IPS DF 19.7 (cell line): ENCODE results near the gene ACADL.

Source experiments
- DNase-seq: peaks from one replicate; pipeline ENCODE4 v3.0.0-alpha.2; 2013; ENCODE audit warnings: low read depth, low spot score

The ACADL gene

DNA sequence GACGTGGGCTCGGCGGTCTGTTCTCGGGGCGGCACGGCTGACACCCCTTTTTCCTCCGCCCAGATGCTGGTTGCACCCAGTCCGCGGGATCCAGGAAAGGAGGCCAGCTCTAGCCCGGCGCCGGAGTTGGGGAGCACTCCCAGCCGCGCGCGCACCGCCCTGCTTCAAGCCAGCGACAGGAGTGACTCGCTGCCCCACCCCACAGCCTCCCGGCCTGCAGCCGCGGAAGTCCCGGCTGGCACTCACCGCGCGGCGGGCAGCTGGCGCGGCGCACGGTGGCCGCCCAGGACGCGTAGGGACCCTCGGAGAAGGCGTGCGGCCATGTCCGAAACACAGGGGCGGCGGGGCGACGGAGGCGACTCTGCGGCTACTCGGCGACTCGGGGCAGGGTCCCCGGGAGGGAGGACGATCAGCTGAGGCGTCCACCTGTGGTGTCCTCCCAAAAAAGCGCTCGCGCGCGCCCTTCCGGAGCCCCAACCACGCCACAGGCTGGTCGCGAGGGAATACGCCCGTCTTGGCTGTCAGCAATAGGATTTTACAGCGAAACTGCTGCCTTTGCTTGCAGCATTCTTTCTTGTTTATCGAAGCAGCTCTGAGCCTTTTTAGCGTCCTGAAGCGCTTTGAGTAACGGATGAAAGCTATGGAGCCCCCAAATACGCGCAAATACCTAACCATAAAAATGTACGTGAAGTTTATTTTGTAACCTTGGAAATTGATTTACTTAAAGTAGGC lies at the start of gene ACADL:
Gene ACADL (minus strand): TSS at position 507 of the 732 bp plus-strand sequence. CDS start 184 bp downstream, at position 323.
- DNase-seq = no peak

DNA sequence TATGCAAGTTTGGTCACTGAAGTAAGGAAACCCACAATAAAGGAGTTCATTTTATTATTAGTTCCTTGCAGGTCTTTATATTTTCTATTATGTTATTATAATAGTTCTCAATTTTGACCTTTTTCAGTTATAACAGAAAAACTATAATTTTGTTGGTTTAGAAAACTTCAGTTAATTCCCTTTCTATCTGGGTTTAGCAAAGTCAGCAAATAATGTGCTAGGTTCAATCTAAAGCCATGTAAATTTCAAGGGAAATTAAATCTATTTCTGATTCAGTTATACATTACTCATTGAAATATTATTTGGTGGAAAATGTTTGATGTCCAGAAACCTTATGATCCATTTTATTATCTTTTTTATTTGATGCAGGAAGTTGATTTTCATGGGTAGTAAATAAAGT lies 46.1 kb upstream of the ACADL start:
- DNase-seq = no peak

DNA sequence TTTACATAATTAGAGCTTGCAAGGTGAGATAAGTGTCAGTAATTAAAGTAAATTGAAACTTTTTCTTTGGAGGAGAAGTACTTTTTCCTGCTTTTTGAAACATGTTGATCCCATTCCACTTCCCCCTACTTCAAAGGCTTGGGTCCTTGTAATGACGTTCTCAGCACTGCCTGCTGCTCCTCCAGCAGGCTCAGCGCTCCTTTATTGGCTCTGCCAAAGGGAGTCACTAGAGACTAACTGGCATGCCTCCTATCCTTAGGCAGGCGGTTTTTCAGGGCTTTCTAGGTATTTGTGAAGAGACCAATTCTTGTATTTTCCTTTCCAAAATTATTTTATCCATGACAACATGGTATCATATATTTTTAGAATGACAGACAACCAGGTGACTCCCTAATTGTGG lies 43.9 kb upstream of the ACADL start:
- no peak for DNase-seq

DNA sequence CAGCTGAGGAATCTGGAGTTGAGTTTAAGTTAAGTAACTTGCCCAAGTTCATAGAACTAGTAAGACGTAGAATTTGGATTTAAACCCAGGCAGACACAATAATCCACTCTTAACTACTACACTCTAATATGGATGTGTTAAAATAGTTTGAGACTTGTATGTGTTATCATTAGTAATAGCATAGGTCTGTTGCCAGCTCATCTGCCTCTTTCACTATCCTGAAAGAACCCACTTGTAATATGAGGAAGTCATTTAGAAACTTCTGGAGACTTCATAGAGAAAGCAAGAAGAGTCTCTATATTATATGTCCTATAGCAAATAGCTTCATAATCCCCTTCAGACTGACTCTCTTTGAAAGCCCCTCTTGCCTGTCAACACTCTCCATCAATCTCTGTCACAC lies 43.0 kb upstream of the ACADL start:
- DNase-seq = no peak

DNA sequence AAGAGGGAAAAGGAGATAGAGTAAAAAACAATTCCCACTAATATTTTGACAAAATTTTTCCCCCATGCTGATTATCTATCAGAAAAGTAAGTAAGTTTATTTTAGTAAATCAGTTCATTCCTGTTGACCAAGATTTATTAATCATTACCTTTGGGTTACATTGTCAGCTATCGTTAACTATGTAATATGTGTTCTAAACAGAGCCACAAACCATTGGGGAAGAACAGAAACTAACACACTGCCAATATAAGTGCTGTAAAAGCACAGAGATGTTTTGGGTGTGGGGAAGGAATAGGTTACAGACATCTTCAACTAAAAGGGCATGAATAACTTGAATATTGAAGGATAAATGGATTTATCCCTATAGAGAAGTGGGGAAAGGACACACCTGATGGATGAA lies 42.5 kb upstream of the ACADL start:
- DNase-seq = no peak

DNA sequence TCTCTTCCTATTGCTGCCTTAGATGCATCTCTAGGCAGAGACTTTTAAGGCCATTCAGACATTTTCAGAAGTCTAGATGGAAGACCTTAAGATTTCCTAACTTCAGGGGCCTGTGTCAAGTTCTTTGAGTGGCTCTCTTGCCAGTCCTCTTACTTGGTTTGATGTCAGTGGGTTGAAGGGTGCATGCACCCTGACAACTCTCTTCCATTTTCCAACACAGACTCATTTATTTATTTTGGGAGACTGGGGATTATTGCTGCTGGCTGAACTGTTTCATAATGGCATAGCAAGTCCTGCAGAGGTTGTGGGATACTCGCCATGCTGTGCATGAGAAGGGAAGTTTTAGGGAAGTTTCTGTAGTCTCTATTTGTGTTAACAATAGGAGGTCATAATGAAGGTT lies 39.0 kb upstream of the ACADL start:
- DNase-seq = no peak

DNA sequence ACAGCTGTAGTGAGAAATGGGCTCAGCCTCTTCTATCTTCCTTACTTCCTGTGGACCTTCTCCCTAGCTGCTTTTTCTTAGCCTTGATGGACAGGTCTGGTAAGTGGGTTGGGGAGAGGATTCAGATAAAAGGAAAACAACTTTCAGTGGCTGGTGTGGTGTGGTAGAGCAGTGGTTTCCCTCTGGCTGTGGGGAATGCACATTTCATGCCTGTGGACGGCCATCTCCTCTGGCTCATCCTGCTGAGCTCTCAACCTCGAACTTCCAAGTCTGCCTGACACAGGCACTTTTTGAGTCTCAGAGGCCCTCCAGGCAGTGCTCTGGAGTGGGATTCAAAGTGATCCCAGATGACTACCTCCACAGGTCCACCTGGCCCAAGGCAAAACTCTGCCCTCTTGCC lies 38.6 kb upstream of the ACADL start:
- no peak for DNase-seq

DNA sequence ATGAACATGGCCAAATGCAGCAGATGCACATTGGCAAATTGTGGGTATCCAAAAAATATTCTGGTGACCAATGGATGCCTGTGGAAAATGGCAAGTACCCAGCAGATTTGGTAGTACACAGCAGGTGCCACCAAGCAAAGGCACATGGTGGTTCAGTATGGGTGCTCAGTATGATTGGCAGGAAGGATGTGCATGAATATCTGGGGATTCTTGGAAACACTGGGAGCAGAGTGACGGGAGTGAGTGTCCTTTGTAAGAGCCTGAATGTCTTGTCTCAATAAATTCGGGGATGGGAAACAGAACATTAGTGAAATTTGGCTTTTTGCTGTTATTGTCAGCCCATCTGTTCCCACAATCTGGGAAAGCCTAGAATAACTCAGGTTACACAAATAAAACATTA lies 36.8 kb upstream of the ACADL start:
- DNase-seq = no peak

DNA sequence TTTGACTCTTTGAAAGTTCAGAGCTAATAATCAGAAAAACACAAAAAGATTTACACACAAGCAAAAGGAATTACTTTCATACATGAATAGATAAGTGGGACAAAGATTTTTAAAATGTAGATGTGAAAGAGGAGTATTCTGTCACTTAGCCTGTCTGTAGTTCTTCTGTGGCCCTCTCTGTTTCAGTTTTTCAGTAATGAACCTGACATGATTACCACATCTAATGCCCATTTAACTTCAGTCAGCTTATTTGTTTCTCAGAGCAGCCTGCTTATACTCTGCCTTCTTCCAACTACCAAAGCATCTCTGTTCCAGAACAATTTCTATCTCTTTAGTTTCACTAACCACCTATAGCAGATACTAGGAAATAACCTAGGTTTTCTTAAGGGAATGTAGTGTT lies 34.4 kb upstream of the ACADL start:
- no peak for DNase-seq

DNA sequence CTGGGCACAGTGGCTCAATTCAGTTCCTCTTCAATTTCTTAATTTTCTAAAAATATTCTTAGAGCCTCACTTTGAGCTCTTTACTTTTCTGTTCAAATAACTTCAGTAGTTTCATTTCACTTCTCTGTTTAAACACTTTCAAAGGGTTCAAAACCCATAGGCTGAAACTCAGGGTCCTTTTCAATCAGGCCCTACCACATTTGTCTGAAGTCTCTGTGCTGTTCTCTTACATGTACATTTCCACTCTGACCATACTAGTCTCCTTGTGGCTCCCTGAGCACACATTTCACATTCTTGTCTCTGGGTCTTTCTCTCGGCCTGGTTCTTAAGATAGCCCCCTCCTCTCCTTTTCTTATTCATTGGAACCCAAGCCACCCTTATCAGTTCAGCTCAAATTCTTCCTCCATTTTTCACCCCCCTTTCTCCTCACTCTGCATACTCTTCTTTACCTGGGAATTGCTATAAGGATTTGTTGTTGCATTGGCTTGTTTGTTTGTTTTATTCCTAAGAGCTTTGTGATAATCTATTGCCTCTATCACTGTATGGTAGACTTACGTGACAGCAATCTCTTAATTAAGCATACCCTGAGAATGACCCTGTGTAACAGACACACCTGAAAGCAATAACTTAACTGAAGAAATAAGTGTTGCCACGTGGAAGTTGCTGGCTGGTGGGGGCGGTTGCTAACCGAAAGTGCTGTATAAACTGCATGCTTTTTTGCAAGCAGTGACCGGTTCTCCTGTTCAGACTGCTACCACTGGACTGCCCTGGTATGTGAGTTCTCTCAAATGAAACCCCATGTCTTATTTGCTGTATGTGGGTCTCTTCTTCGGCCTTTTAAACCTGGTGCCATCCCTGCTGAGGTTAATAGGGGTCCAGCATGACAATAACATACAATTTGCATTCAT lies 27.7 kb upstream of the ACADL start:
- no peak for DNase-seq

DNA sequence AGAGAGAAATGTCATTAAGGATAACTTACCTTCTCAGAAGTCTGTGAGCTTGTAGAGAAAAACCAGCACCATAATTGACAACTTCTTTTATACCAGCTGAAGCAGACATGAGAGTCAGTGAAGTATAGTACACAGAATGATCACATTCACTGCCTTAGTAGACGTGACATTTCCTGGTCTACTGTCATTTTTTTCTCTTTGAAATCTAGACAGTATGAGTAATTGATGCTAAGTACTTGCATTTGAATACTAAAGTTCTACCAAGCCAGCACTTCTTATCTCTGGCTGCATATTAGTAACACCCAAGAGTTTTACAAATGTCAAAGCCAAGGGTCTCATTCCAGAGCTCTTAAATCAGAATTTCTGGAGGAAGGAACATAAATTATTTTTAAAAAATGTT lies 25.4 kb upstream of the ACADL start:
- DNase-seq = no peak

DNA sequence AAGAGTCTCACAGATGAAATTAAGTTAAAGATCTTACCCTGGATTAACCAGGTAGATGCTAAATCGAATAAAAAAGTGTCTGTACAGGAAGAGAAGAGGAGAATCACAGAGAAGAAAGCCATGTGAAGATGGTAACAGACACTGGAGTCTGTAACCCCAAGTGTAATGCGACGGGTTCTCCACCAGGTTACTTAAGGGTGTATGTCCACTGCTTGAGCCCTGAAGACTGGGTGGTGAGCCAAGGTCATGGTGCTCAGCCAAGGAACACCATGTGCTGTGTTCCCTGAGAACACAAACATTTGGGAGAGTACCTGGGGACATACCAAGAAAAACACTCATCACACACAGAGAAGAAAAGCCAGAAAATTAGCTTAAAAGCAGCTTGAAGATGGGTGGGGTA lies 8.2 kb upstream of the ACADL start:
- DNase-seq = no peak

DNA sequence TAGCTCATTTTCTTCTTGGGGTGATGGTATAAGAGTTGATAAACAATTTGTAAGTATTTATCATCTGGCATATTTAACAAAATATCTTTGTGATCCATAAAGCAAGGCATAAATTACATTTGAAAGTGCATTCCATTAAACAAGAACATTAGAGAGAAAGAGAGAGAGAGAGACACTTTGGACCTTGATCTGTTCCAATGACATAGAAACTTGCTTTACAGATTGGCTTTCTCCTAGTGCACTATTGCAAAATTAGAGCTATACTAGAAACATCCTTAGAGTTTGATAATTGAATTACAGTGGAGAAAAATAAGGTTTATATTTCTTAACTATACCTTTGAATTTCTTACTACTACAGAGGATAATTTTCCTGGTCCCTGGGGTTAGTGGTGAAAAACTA lies 5.7 kb upstream of the ACADL start:
- no peak for DNase-seq

DNA sequence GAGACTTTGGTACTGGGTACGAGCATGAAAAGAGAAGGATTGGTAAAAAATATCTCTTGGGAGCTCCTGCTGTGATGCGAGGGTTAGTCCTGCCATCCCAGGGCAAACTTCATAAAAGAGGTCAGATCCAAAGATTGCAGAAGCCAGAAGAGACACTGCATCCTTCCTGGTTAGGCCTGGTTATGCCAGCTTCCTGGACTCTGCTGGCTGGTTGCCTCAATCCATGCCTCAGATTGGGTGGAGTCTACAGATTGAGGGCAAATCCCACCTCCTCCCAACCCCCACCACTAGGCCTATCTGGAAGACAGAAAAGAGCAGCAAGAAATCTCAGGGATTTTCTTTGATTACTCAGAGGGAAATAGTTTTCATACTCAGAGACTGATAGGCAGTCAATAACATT lies 5.3 kb upstream of the ACADL start:
- DNase-seq = no peak

DNA sequence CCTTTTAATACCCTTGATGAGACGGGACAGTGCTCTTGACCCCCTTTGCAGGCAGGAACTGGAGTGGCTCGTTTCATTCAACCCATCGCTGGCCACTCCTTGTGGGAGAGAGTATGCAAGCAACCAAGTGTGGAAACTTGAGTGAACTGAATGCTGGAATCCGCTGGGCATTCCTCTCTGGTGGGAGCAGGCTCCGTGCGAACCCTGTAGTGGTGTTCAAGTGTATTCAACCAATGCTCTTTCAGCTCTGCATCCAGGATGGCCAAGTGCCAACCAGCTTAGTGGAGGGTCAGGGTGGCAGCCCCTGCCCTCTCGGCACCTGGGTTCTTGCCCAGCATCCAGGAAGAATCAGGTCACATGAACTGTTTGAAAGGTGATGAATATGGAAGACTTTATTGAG lies 3.3 kb upstream of the ACADL start:
- DNase-seq = no peak

DNA sequence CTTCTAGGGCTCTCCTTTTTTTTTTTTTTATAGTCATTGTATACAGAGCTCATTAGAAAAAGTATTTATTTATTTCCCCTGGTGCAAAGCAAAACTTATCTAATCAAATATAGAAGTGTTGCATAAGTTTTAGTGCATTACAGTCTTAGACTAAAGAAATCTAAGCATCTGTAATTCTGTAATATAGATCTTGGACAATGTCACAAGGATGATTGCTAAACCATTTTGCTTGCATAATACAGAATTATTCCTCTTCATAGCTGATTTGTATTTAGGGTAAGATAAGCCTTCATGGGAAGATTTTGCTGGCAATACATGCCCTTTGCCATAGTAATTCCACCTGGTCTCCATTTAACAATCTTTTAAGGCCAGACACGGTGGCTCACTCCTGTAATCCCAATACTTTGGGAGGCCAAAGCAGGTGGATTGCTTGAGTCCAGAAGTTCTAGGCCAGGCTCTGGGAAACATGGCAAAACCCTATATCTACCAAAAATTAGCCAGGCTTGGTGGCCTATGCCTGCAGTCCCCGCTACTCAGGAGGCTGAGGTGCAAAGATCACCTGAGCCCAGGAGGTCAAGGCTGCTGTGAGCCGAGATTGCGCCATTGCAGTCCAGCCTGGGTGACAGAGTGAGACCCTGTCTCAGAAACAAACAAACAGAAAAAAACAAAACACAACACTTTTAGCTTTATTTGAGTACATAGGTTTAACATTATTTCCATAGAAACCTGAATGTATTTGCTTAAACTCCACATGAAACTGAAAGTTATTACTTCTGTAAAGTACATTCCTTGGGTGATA lies 2.2 kb upstream of the ACADL start:
- no peak for DNase-seq

DNA sequence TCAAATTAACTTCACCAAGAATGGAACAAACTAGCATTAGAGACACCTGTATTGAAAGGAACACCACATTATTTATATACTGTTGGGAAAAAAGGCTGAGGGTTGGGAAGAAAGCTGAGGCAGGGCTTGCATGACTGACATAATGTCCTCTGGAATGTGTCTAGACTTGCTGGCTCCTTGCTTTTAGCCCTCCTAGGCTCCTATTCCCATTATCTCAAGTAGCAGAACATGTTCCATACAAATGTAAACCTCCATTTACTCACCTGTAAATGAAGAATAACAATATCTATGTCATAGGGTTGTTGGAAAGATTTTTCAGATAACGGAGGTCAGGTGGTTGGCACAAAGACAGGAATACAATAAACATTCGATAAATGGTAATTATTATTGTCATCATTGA lies 976 bp upstream of the ACADL start:
- no peak for DNase-seq

DNA sequence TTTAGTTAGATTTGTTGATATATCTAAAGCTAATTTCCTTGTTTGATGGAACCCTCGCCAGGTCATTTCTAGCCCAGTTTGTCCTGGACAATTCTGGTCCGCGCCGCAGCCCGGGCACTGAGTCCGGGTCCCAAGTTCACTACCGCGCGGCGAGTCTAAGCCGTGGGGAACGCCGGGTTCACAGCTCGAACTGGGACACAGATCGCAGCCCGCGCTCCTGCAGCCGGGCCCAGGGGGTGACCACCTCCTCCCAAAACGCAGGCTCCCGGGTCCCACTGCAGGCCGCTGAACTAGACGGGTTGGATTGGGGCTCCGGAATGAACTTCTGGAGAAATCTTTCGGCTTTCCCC lies 681 bp downstream of the ACADL start:
- DNase-seq = no peak

DNA sequence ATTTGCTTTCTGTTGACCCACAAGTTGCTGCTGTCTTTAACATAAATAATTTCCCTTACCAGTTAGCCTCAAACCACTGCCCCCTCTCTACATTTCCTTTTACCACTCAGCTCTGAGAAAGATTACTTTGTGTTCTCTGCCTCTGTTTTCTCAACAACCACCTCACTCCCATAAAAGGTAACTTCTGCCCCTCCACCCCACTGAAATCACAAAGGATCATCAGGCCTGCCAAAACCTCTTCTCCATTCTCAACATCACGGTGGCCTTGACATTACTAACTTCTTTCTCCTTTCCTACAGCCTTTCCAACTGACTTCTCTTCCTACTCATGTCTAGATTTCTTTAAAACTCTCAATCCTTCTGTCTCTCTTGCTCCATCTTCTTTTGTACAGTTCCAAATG lies 10.1 kb downstream of the ACADL start:
- no peak for DNase-seq

DNA sequence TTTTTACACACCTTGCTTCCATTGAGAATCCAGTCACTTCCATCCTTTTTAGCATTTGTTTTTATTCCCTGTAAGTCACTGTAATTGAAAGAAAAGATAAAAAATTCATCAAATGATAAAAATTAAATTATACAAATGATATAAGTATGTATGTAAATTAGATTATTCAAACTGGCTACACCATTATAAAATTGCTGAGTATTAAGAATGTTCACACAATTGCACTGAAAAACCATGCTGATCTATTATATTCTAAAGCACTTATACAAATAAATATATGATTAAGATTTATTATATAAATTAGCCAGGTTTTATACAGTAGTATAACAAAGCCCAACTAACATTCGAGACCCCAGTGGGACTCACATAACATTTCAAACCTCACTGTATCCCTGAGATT lies 15.1 kb downstream of the ACADL start:
- no peak for DNase-seq

DNA sequence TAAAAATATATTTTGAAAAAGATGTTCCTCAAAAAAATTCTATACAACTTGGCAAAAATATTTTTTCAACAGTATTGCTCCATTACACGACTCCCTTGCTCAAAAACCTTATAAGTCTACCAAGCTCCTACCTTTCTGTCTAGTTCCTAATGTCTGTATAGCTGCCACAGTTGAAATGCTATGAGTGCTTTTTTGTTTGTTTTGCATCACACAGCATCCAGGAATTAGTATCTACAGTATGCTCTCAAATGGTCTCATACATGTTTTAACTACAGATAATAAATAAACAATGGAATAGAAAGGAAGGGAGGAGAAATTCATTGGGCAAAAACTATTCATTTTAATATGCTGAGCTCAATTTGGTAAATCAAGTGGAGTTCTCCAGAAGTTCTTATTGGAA lies 17.3 kb downstream of the ACADL start:
- DNase-seq = no peak

DNA sequence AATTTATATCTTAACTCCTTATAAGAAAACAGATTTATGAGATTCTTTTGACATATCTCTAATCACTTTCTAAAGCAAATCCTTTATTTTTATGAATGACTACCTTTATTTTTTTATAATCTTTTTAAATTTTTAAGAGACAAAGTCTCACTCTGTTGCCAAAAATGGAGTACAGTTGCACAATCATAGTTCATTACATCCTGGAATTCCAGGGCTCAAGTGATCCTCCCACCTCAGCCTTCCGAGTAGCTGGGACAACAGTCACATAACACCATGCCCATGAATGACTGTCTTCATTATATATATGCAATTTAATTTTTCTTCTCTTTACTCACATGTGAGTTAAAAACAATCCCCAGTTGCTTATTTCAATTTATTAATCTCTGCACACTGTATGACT lies 21.7 kb downstream of the ACADL start:
- DNase-seq = no peak
